ENCODE data around the gene SERPINA1. TPM values are rescaled to one million over a fixed set of nuclear protein-coding genes. Genes with fewer than 3 reads are reported as not detected.
"Not testable (repeated sequence)": the region's sequence is repeated elsewhere in the genome, so short reads cannot be mapped to it uniquely, and the experiment has no call there.

SERPINA1 gene
- total RNA-seq, 2 experiments from 2014 or later = 4.3 to 4.7 TPM

- intact Hi-C loops (cut with DNase I, micrococcal nuclease) = no loop called here
- no peaks in the 10 kb centered on the region for H3K4me1 ChIP-seq (ENCODE audit: insufficient read depth, low read length)
- Mint-ChIP-seq H3K27ac (no peak overlapping the region), H3K4me1 (ENCODE audit: low read depth) (no peaks in the 10 kb centered on the region), H3K36me3 (ENCODE audit: low read depth) (no peaks in the 10 kb centered on the region), H3K27me3 (no peaks in the 10 kb centered on the region), H3K9me3 (no peaks in the 10 kb centered on the region), H3K4me3 (no peak overlapping the region)
- H3K9me3 ChIP-seq (ENCODE audit: control insufficient read depth in 1 of 2, insufficient read depth in 1 of 2, low read length in 2 of 2) = no peaks in the 10 kb centered on the region
- ChIA-PET CTCF (interaction anchor here (0.6 kb wide), 1 partner anchor 603 kb away, joined by 4 read pairs; no protein-coding TSS in a partner anchor), POLR2A (no interaction called here)
- no peak overlapping the region for H3K4me3 ChIP-seq (ENCODE audit: low read length)
- DNase-seq (no peak), ATAC-seq (ENCODE audit: poor library complexity) (no peak)
- no peaks in the 10 kb centered on the region for H3K36me3 ChIP-seq (ENCODE audit: insufficient read depth, low read length)
- no peaks in the 10 kb centered on the region for H3K27me3 ChIP-seq (ENCODE audit: control insufficient read depth in 1 of 2, insufficient read depth in 2 of 2, low read length in 2 of 2)
- TF ChIP-seq CTCF (IDR thresholded peaks at IDR 0.05) = no peak
- no peak overlapping the region for H3K27ac ChIP-seq (ENCODE audit: low read depth in 1 of 2, low read length in 2 of 2)
Observed at GRCh38 chr14:94372021-94372605, 16.3 kb downstream of the SERPINA1 start.

GRCh38 chr14:94370524-94370910, 17.9 kb downstream of the SERPINA1 start:
- TF ChIP-seq CTCF (IDR thresholded peaks at IDR 0.05) = no peak
- ChIA-PET POLR2A (no interaction called here), CTCF (no interaction called here)
- no peaks in the 10 kb centered on the region for H3K36me3 ChIP-seq (ENCODE audit: insufficient read depth, low read length)
- DNase-seq = no peak
- no peaks in the 10 kb centered on the region for H3K27me3 ChIP-seq (ENCODE audit: control insufficient read depth in 1 of 2, insufficient read depth in 2 of 2, low read length in 2 of 2)
- Mint-ChIP-seq H3K4me3 (no peak overlapping the region), H3K27me3 (no peaks in the 10 kb centered on the region), H3K27ac (no peak overlapping the region), H3K9me3 (no peaks in the 10 kb centered on the region), H3K36me3 (ENCODE audit: low read depth) (no peaks in the 10 kb centered on the region), H3K4me1 (ENCODE audit: low read depth) (no peaks in the 10 kb centered on the region)
- intact Hi-C loops (cut with DNase I, micrococcal nuclease) = no loop called here
- H3K27ac ChIP-seq (ENCODE audit: low read depth in 1 of 2, low read length in 2 of 2) = no peak overlapping the region
- no peaks in the 10 kb centered on the region for H3K4me1 ChIP-seq (ENCODE audit: insufficient read depth, low read length)
- H3K4me3 ChIP-seq (ENCODE audit: low read length) = no peak overlapping the region
- peaks cover 0 to 5% of the 10 kb centered on the region in 2 experiments for H3K9me3 ChIP-seq (ENCODE audit: control insufficient read depth in 1 of 2, insufficient read depth in 1 of 2, low read length in 2 of 2)
- no peak for ATAC-seq (ENCODE audit: poor library complexity)

- H3K4me3 Mint-ChIP-seq; H3K27ac Mint-ChIP-seq; H3K27me3 ChIP-seq (ENCODE audit: control insufficient read depth in 1 of 2, insufficient read depth in 2 of 2, low read length in 2 of 2); H3K36me3 ChIP-seq (ENCODE audit: insufficient read depth, low read length); POLR2A ChIA-PET; H3K4me1 ChIP-seq (ENCODE audit: insufficient read depth, low read length); H3K27me3 Mint-ChIP-seq; H3K9me3 ChIP-seq (ENCODE audit: control insufficient read depth in 1 of 2, insufficient read depth in 1 of 2, low read length in 2 of 2); CTCF ChIA-PET; H3K27ac ChIP-seq (ENCODE audit: low read depth in 1 of 2, low read length in 2 of 2); H3K4me3 ChIP-seq (ENCODE audit: low read length); intact Hi-C loops (cut with DNase I, micrococcal nuclease); H3K9me3 Mint-ChIP-seq; H3K4me1 Mint-ChIP-seq (ENCODE audit: low read depth); ATAC-seq (ENCODE audit: poor library complexity); H3K36me3 Mint-ChIP-seq (ENCODE audit: low read depth); DNase-seq: not testable (repeated sequence)
Observed at GRCh38 chr14:94369766-94370523, 18.5 kb downstream of the SERPINA1 start.

Measured in CD4-positive, alpha-beta T cell (primary cell).